Peyer's patch (tissue), 4 donors: Measurements from ENCODE around the gene CACNA1H.

Experiments
- CTCF ChIP-seq, 6 experiments: fragments of 450-650 bp in 4 of 6; fragments of 200-600 bp in 2 of 6; sonication (generic) in 1 of 6; IDR thresholded peaks; one replicate each; pipeline ENCODE4 v1.5.1; 2017 to 2019; ENCODE audit warnings: antibody characterized with exemption in 6 of 6, mild to moderate bottlenecking in 3 of 6, moderate library complexity in 1 of 6
- POLR2A ChIP-seq, 2 donors: fragments of 450-650 bp; IDR thresholded peaks; one replicate each; pipeline ENCODE4 v1.5.1; 2017; ENCODE audit warnings: antibody characterized with exemption in 2 of 2, mild to moderate bottlenecking in 2 of 2, moderate library complexity in 2 of 2

GRCh38 chr16:1262846-1263221 is 109.9 kb downstream of the CACNA1H start:
- TF ChIP-seq POLR2A (IDR thresholded peaks at IDR 0.05) = no peak
- no peak for TF ChIP-seq CTCF (IDR thresholded peaks at IDR 0.05)
